Measurements from ENCODE around the gene PSMD12.
A peak's percentile ranks its signal among the peaks of the same experiment; 100 is the strongest.
"Not testable (repeated sequence)": the region's sequence is repeated elsewhere in the genome, so short reads cannot be mapped to it uniquely, and the experiment has no call there.

PSMD12 gene

GRCh38 chr17:67305446-67306235, 60.7 kb downstream of the PSMD12 start:
- DNase-seq, result not testable (repeated sequence)

GRCh38 chr17:67297454-67297960, 68.9 kb downstream of the PSMD12 start:
- no peak for DNase-seq

GRCh38 chr17:67294451-67295199, 71.8 kb downstream of the PSMD12 start:
- no peak for DNase-seq

- peak; percentile 82 to 86 for DNase-seq
Measured at GRCh38 chr17:67293251-67294203, 72.8 kb downstream of the PSMD12 start.

- no peak for DNase-seq
Measured at GRCh38 chr17:67290711-67291291, 75.6 kb downstream of the PSMD12 start.

GRCh38 chr17:67290244-67290643, 76.1 kb downstream of the PSMD12 start:
- DNase-seq, result no peak

- DNase-seq, result no peak
Measured at GRCh38 chr17:67289181-67289876, 77.0 kb downstream of the PSMD12 start.
